H1 (cell line): ENCODE results near the gene CALHM3. TPM values are rescaled to one million over a fixed set of nuclear protein-coding genes. Genes with fewer than 3 reads are reported as not detected.

Experiments used
- BRCA1 ChIP-seq: IDR thresholded peaks from 2 replicates; pipeline ENCODE4 v1.6.1; 2012; ENCODE audit warnings: low read depth, low read length, improper control_type of control experiment
- HDAC2 ChIP-seq, 2 experiments: fragments of 300-600 bp in 1 of 2; sonication (generic) in 1 of 2; IDR thresholded peaks; 2 replicates each; pipeline ENCODE4 v1.6.1; 2011 to 2012; ENCODE audit warnings: low read depth in 2 of 2, low read length in 2 of 2, mild to moderate bottlenecking in 2 of 2, moderate library complexity in 2 of 2, borderline replicate concordance in 1 of 2, inconsistent platforms in 1 of 2
- HDAC6 ChIP-seq: IDR thresholded peaks from one replicate; pipeline ENCODE4 v1.7.1; 2012; ENCODE audit warnings: low read depth, mild to moderate bottlenecking, inconsistent platforms, low read length, moderate library complexity
- SP1 ChIP-seq: IDR thresholded peaks from 2 replicates; pipeline ENCODE4 v1.6.1; 2011; ENCODE audit warnings: low read depth, low read length
- polyA plus RNA-seq, 7 experiments: library from polyadenylated mRNA; depleted of rRNA in 3 of 7; stranded (reverse) in 5 of 7; unstranded in 2 of 7; fragments of >200 nt in 5 of 7; fragments of 200-250 nt in 2 of 7; gene quantifications; 1 replicate in 5 of 7; 2 replicates in 1 of 7; 4 replicates in 1 of 7; pipeline versions ENCODE4 v1.2.1 to v1.2.3, GENCODE V29; 2011 to 2013; ENCODE audit warnings: missing spikeins in 2 of 7, mixed read lengths in 2 of 7
- total RNA-seq: library from RNA; stranded (reverse); fragmentation: NEBNext Ultra II Directional; extraction: Animal tissue kit (Norgen Biotek cat#: 25700); gene quantifications from 2 replicates; pipeline ENCODE4 v1.2.1, GENCODE V29; 2021

CALHM3 gene
- total and polyA plus RNA-seq, 2 of the 8 experiments (the other 6 are each of a cell fraction or from before 2014, with no cell fraction given): 0.17 to 0.60 TPM

GRCh38 chr10:103517234-103518085, 38.4 kb upstream of the CALHM3 start (continued):
- TF ChIP-seq HDAC2 (IDR thresholded peaks at IDR 0.05; ENCODE audit: borderline replicate concordance in 1 of 2, low read depth in 2 of 2, low read length in 2 of 2) (no peak), BRCA1 (no peak), SP1 (no peak), HDAC6 (no peak)
